Mammary epithelial cell (primary cell): ENCODE results near the gene LAG3.

ENCODE experiments used
- CTCF ChIP-seq, 2 donors: IDR thresholded peaks in 1 of 2; conservative IDR thresholded peaks in 1 of 2; 2 replicates each; pipeline ENCODE4 v1.5.1; 2011 to 2012; ENCODE audit warnings: inconsistent platforms in 2 of 2, low read length in 2 of 2, mild to moderate bottlenecking in 2 of 2, control low read depth in 1 of 2, low read depth in 1 of 2; ENCODE audit not compliant: insufficient read depth in 1 of 2; ENCODE audit errors: extremely low read depth in 1 of 2
- EZH2 ChIP-seq: IDR thresholded peaks from 2 replicates; pipeline ENCODE4 v1.6.1; 2012; ENCODE audit warnings: low read length, inconsistent platforms, borderline replicate concordance

GRCh38 chr12:6773590-6774351 is 1.5 kb downstream of the LAG3 start:
- TF ChIP-seq CTCF (conservative IDR thresholded peaks at IDR 0.05 in 1 of 2, IDR thresholded peaks at IDR 0.05 in 1 of 2; ENCODE audit: extremely low read depth in 1 of 2, insufficient read depth in 1 of 2, low read depth in 1 of 2, low read length in 2 of 2) = no peak
- no peak for TF ChIP-seq EZH2
